Lower leg skin (tissue), 3 donors: ENCODE data around the gene ANKRD6.

ENCODE experiments used
- CTCF ChIP-seq, 3 donors: fragments of 450-650 bp; IDR thresholded peaks; one replicate each; pipeline ENCODE4 v1.5.1; 2016; ENCODE audit warnings: antibody characterized with exemption in 3 of 3, mild to moderate bottlenecking in 3 of 3, moderate library complexity in 2 of 3
- POLR2A ChIP-seq, 2 donors: fragments of 450-650 bp; IDR thresholded peaks; one replicate each; pipeline ENCODE4 v1.6.1; 2016 to 2017; ENCODE audit warnings: antibody characterized with exemption in 2 of 2, mild to moderate bottlenecking in 1 of 2, moderate library complexity in 1 of 2

- TF ChIP-seq CTCF (IDR thresholded peaks at IDR 0.05) (no peak), POLR2A (IDR thresholded peaks at IDR 0.05) (no peak)
These were observed 122.1 kb downstream of the ANKRD6 start for GRCh38 chr6:89555031-89555430.
